Left ventricle myocardium inferior (tissue), 1 donor: ENCODE results near the gene FKBP6. TPM values are rescaled to one million over a fixed set of nuclear protein-coding genes. Genes with fewer than 3 reads are reported as not detected.
A peak's percentile ranks its signal among the peaks of the same experiment; 100 is the strongest.
"Not testable (repeated sequence)": the region's sequence is repeated elsewhere in the genome, so short reads cannot be mapped to it uniquely, and the experiment has no call there.

Experiments used
- DNase-seq: peaks from one replicate; pipeline ENCODE4 v3.0.0-alpha.2; 2020
- H3K27ac ChIP-seq: fragments of 200-600 bp; replicated peaks from 2 replicates; pipeline ENCODE4 v1.8.0; 2021
- H3K27me3 ChIP-seq: fragments of 200-600 bp; 2 replicates; pipeline ENCODE4 v1.8.0; 2021; ENCODE audit warnings: low read depth
- H3K36me3 ChIP-seq: fragments of 200-600 bp; 2 replicates; pipeline ENCODE4 v1.8.0; 2021
- H3K4me1 ChIP-seq: fragments of 200-600 bp; 2 replicates; pipeline ENCODE4 v1.8.0; 2021
- H3K4me3 ChIP-seq: fragments of 200-600 bp; 2 replicates; pipeline ENCODE4 v1.8.0; 2021; ENCODE audit warnings: mild to moderate bottlenecking, moderate library complexity
- H3K9me3 ChIP-seq: fragments of 200-600 bp; replicated peaks from 2 replicates; pipeline ENCODE4 v1.8.0; 2021
- intact Hi-C: fragments of 100-400 bp; cut with micrococcal nuclease; formaldehyde crosslinking; loops from one replicate; pipeline ENCODE4 v1.11.0; 2022
- total RNA-seq: library from RNA; stranded (reverse); fragmentation: NEBNext Ultra II Directional; extraction: Animal tissue kit (Norgen Biotek cat#: 25700); gene quantifications from one replicate; pipeline ENCODE4 v1.2.1, GENCODE V29; 2021
- TF ChIP-seq, protein P1 (sequence below): fragments of 200-600 bp; IDR thresholded peaks from 2 replicates; pipeline ENCODE4 v1.8.0; 2021; ENCODE audit warnings: antibody characterized with exemption, mild to moderate bottlenecking, borderline replicate concordance
- donor health status: DM: no; HTN: yes; CAD: no; lungs with severe emphysema.

The FKBP6 gene
- total RNA-seq, 1 donor from 2014 or later: not detected

DNA sequence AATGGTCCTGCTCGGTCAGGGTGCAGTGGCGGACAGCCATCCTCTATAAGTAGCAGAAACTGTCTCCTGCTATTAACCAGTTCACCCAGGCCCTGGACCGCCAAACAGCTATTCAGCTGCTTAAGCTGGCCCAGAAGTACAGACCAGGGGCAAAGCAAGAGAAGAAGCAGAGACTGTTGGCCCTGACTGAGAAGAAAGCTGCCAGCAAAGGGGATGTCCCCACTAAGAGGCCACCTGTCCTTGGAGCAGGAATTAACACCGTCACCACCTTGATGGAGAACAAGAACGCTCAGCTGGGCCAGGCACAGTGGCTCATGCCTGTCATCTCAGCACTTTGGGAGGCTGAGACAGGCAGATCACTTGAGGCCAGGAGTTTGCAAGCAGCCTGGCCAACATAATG is 13.7 kb upstream of the FKBP6 start:
- no peaks in the 10 kb centered on the region for H3K36me3 ChIP-seq
- intact Hi-C loops: no loop called here
- H3K27ac ChIP-seq: no peak overlapping the region
- H3K9me3 ChIP-seq: no peaks in the 10 kb centered on the region
- TF ChIP-seq, protein P1, sequence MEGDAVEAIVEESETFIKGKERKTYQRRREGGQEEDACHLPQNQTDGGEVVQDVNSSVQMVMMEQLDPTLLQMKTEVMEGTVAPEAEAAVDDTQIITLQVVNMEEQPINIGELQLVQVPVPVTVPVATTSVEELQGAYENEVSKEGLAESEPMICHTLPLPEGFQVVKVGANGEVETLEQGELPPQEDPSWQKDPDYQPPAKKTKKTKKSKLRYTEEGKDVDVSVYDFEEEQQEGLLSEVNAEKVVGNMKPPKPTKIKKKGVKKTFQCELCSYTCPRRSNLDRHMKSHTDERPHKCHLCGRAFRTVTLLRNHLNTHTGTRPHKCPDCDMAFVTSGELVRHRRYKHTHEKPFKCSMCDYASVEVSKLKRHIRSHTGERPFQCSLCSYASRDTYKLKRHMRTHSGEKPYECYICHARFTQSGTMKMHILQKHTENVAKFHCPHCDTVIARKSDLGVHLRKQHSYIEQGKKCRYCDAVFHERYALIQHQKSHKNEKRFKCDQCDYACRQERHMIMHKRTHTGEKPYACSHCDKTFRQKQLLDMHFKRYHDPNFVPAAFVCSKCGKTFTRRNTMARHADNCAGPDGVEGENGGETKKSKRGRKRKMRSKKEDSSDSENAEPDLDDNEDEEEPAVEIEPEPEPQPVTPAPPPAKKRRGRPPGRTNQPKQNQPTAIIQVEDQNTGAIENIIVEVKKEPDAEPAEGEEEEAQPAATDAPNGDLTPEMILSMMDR: no peak
- no peaks in the 10 kb centered on the region for H3K27me3 ChIP-seq
- DNase-seq: no peak
- no peak overlapping the region for H3K4me3 ChIP-seq
- peaks cover 2% of the 10 kb centered on the region for H3K4me1 ChIP-seq

DNA sequence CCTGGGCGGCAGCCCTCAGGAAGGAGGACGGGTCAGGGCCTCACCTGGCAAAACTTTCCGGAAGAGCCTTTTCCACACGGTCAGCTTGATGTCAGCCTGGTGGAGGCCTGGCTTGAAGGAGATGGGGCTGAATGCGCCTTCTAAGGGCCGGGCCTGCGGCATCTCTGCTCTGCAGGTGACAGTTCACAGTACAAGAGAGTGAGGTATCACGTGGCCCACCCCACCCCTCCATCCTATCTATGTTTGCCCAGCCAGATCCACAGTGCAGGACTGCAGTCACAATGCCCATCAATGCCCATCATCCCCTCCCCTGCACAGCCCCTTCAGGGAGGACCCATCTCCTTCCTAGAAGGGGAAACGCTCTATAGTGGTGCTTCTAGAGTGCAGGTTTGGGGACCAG is 11.4 kb upstream of the FKBP6 start:
- H3K27ac ChIP-seq: no peak overlapping the region
- no peak overlapping the region for H3K4me3 ChIP-seq
- TF ChIP-seq, protein P1: no peak
- no peak for DNase-seq
- intact Hi-C loops: no loop called here
- H3K9me3 ChIP-seq: no peaks in the 10 kb centered on the region
- H3K36me3 ChIP-seq: no peaks in the 10 kb centered on the region
- H3K27me3 ChIP-seq: peaks cover 13% of the 10 kb centered on the region
- no peaks in the 10 kb centered on the region for H3K4me1 ChIP-seq

DNA sequence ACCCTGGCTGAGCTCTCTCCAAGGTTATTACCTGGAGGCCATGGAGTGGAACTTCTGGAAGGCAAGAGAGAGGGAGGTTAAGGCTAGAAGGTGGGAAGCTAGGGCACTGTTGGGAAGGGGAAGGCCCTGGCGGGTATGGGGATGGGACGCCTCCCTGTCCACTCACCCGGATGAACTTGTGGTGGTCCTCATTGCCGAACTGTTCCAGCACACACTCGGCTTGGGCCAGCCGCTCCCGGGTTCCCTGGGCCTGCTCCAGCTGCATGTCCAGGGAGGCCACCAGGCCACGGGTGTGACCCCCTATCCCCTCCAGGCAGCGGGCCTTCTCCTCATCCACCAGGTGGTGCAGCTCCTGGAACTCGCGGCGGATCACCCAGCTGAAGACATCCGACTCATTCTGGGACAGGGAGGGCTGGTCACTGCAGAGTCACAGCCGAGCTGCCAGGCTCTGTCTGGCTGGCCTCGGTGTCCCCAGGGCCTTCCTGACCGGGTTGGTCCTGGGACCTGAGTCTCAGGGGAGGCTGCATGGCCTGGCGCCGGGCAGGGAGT is 9.2 kb upstream of the FKBP6 start:
- H3K4me3 ChIP-seq, intact Hi-C loops, H3K9me3 ChIP-seq, H3K36me3 ChIP-seq, DNase-seq, H3K4me1 ChIP-seq, H3K27ac ChIP-seq: not testable (repeated sequence)
- H3K27me3 ChIP-seq: peaks cover 17% of the 10 kb centered on the region

DNA sequence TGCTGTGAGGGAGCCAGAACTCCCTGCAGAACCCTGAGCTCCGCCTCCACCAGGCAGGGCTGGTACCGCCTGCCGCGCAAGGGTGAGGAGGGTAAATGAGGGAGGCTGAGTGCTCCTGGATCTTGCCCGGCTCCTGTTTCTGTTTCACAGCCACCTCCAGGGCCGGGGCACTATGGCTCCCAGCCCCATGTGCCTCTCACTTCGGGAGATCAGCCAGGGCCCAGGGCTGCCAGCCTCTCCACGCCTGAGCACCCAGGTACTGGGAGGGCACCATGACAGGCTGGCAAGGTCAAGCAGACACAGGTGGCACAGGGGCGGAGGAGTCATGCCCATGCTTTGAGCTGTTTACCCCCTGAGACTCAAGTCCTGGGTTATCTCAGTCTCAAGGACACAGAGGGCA is 8.4 kb upstream of the FKBP6 start:
- H3K27ac ChIP-seq, H3K9me3 ChIP-seq, DNase-seq, H3K36me3 ChIP-seq, H3K4me1 ChIP-seq, intact Hi-C loops, H3K4me3 ChIP-seq: not testable (repeated sequence)
- peaks cover 17% of the 10 kb centered on the region for H3K27me3 ChIP-seq

DNA sequence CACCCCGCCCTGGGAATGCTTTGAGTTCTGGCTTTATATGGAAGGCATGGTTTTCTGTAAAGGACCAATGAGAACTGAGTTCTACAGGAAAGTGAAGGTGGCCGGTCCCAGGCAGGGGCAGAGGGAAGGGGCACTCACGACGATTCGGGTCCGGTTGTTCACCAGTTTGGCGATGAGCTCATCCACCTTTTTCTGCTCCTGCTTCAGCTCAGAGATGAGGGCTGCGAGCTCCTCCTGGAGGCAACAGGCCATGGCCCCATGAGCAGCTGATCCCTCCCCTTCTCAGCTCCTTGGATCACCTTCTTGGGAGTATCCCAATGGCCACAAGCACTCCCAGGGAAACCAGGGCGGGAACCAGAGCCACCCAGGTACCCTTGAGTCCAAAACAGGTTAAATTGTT is 8.0 kb upstream of the FKBP6 start:
- H3K36me3 ChIP-seq, H3K4me1 ChIP-seq, H3K9me3 ChIP-seq, H3K27ac ChIP-seq, H3K4me3 ChIP-seq, DNase-seq, intact Hi-C loops: not testable (repeated sequence)
- H3K27me3 ChIP-seq: peaks cover 17% of the 10 kb centered on the region

DNA sequence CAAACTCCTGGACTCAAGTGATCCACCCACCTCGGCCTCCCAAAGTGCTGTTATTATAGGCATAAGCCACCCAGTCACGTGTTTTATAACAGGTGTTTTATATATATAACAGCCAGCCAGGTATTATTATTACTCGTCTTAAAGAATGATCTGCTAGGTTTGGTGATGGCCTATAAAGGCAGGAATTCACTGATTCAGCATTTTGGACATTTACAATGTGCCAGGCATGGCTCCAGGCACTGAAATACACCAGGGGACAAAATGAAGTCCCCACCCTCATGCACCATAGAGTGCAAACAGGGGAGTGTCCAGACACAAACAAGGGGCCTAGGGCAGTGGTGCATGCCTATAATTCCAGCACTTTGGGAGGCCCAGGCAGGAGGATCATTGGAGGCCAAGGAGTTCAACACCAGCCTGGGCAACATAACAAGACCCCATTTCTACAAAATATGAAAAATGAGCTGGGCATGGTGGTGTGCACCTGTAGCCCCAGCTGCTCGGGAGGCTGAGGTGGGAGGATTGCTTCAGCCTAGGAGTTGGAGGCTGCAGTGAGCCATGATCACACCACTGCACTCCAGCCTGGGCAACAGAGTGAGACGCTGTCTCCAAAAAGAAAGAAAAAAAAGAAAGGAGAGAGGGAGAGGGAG is 4.4 kb upstream of the FKBP6 start:
- H3K27ac ChIP-seq, H3K9me3 ChIP-seq, intact Hi-C loops, H3K36me3 ChIP-seq, H3K4me1 ChIP-seq, DNase-seq: not testable (repeated sequence)
- peaks cover 17% of the 10 kb centered on the region for H3K27me3 ChIP-seq
- peak overlapping the region; percentile 30 for H3K4me3 ChIP-seq

DNA sequence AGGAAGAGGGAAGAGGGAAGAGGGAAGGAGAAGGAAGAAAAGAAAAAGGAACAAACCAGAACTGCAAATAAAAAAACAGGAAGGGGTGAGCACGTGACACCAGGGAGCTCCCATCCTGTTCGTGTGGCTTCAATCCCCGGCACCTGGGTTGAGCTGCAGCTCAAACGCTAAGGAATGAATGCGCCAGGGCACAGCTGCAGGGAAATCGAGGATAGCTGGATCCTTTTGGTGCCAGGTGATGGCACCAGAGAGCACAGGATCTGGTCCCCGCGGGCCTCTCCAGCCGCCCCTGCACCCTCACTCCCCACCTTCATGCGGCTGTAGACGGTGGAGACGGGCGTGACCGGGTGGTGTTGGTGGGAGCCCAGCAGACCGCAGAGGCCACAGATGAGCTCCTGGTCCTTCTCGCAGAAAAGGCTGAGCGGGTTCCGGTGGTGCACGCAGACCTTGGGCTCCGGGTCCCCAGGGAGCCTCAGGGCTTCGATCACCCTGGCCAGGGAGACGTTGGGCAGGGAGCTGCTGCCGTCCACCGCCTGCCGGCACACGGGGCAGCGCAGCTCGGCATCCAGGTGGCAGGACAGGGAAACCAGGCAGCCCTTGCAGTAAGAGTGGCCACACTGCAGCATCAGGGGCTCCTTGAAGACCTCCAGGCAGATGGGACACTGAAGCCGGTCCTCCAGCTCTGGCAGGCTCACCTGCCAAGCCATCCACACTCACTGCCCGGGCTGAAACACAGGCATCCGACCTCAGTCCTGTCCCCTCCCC is 3.7 kb upstream of the FKBP6 start:
- TF ChIP-seq, protein P1: peak; percentile 52
- intact Hi-C loops: not testable (repeated sequence)

DNA sequence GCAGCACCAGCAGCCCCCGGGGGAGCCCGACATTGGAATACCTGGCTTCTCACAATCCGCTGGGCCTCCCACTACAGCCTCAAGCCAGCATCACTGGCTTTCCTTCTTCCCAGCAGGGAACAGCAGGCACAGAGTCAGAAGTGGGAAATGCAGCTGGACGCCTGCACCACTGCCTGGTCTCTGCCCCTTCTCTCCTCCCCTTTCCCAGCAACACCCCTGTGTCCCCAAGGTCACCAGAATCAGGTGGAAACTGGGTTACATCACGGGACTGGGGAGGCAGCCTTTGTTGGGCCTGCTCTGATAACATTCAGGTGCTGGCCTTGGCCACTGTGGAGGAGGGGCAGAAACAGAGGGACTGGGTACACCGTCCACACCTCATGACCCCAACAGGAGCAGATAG is 2.5 kb upstream of the FKBP6 start:
- DNase-seq, intact Hi-C loops, H3K36me3 ChIP-seq, H3K4me1 ChIP-seq, H3K4me3 ChIP-seq, H3K27ac ChIP-seq, H3K9me3 ChIP-seq: not testable (repeated sequence)
- peaks cover 22% of the 10 kb centered on the region for H3K27me3 ChIP-seq

More for the DNA sequence above, 3.7 kb upstream of the FKBP6 start:
- DNase-seq: peak; percentile 35
- not testable (repeated sequence) for H3K27ac ChIP-seq, H3K9me3 ChIP-seq, H3K4me1 ChIP-seq, H3K36me3 ChIP-seq
- Histone ChIP-seq H3K27me3 (peaks cover 17% of the 10 kb centered on the region), H3K4me3 (peak overlapping the region; percentile 30)

DNA sequence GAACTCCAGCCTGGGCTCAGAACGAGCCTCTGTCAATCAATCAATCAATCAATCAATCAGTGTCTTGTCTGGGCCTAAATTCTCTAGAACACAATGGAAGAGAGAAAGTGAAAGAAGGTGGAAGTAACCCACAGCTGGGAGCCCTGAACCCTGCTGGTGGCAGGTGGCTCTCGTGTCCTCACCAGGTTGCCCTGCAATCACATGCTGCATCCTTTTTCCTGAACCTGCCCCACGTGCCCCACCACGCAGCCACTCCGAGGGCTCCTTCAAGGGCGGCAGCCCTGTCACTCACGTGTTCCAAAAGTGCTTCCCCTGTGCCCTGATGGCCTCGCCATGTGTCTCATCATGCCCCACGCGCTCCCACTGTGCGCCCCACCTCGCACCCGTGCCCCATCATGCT is 512 bp upstream of the FKBP6 start:
- H3K27ac ChIP-seq, H3K4me3 ChIP-seq, H3K4me1 ChIP-seq, H3K9me3 ChIP-seq, intact Hi-C loops, DNase-seq, H3K36me3 ChIP-seq: not testable (repeated sequence)
- H3K27me3 ChIP-seq: peaks cover 24% of the 10 kb centered on the region
